Limb (tissue), 2 donors: ENCODE data around the gene ATP4B.

ENCODE experiments used
- DNase-seq, 2 donors: peaks; one replicate each; pipeline ENCODE4 v3.0.0-alpha.2; 2016; ENCODE audit errors: extremely low spot score in 2 of 2

The ATP4B gene

DNA sequence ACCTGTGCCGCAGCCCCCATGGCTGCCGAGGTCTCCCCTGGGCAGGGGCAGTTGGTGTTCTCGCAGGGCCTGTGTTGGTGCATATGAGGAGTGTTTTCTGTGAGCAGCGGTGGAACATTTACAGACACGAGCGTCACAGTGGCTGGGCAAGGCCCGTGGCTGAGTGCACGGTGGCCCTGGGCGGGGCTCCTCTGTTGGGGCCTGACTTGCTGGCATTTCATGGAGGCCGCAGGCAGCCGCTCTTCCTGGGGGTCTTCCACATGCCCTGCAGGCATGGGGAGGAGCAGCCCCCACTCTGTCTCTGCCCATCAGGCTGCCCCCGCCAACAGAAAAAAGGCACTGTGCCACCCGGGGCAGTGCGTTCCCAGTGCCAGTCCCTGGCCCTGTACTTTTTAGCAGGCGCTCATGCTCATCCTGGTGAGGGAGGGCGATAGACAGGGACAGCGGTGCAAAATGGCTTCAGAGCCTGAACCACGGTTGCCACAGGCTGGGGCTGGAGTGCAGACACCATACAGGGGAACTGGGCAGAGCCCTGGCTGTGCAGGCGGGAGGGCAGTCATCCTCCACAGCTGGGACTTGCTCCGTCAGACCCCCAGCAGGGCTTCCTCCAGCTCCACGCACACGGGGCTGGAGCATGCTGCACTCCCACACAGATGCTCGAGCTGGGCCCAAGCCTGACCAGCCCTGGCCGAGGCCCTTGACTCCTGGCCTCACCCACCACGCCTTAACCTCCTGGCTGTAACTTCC lies 49.9 kb downstream of the ATP4B start:
- no peak for DNase-seq

DNA sequence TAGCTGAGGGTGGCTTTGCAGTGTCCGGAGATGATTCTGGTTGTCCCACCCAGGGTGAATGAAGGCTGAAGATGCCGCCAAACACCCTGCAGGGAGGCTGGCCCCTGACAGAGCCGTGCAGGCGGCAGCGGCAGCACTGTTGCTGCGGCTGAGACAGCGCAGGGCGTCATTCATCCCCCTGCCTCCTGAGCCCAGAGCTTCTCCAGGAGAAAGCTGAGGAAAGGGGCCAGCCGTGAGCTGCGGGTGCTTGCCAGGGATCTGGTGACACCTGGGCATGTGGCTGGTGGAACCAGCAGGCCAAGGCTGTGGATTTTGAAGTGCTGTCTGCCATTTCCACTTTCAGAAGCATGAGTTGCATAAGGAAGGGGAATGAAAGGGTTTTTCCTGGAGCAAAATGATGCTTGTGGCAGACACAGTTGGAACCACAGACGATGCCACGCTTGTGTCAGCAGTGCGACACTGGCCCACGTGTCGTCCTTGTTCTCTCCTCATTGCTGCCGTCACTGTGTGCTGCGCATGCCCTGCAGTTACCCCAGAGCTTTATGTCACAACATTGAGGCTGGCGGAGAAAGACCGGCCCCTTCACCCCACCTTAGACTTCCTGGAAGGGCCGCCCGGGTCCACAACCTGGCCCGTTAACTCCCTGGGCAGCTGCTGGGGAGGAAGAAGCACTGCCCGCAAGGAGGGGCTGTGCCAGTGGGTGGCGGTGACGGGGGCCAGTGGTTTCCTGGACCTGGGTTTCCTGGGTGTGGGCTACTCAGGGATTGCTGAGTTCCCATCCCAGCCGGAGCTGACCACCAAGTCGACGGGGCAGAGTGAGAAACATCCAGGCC lies 50.7 kb downstream of the ATP4B start:
- no peak for DNase-seq

DNA sequence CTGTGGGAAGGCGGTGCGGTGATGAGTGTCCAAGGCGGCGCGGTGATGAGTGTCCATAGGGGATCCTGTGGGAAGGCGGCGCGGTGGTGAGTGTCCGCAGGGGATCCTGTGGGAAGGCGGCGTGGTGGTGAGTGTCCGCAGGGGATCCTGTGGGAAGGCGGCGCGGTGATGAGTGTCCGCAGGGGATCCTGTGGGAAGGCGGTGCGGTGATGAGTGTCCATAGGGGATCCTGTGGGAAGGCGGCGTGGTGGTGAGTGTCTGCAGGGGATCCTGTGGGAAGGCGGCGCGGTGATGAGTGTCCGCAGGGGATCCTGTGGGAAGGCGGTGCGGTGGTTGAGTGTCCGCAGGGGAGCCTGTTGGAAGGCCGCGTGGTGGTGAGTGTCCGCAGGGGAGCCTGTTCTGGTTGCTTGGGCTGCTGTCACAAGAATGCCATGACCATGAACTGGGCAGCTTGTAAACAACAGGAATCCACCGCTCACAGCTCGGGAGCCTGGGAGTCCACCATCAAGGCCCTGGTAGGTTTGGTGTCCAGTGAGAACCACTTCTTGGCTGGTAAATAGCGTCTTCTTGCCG lies 52.0 kb downstream of the ATP4B start:
- no peak for DNase-seq

- no peak for DNase-seq
These were observed 52.5 kb downstream of the ATP4B start for GRCh38 chr13:113605461-113605860.

GRCh38 chr13:113604186-113604585 lies 53.8 kb downstream of the ATP4B start:
- DNase-seq = no peak

DNA sequence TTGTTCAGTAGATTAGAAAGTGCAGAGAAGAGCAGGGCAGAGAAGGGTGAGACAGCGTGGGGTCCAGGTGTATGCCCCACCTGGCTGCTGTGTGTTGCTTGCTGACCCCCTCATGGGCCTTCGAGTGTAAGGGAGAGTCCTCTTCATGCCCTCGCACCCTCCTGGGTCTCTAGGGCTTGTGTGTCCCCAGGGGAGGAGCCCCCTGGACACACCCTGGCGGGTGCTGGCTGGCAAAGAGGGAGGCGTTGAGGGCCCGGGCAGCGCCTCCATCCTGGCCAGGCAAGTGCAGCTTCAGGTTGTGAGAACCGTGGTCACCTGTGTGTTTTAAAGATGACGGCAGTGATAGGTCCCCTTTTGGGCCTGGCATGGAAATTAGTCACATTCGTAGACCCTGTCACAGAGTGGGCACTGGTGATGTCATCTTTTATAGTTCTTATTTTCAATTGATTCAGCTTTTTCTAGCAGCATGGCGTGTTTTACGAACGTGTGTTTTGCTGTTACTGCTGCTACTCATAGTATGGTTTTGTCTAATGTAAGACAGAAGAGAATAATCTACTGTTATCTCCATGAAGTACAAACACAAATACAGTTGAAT lies 54.8 kb downstream of the ATP4B start:
- DNase-seq = no peak

GRCh38 chr13:113602291-113602988 lies 55.6 kb downstream of the ATP4B start:
- DNase-seq = no peak

DNA sequence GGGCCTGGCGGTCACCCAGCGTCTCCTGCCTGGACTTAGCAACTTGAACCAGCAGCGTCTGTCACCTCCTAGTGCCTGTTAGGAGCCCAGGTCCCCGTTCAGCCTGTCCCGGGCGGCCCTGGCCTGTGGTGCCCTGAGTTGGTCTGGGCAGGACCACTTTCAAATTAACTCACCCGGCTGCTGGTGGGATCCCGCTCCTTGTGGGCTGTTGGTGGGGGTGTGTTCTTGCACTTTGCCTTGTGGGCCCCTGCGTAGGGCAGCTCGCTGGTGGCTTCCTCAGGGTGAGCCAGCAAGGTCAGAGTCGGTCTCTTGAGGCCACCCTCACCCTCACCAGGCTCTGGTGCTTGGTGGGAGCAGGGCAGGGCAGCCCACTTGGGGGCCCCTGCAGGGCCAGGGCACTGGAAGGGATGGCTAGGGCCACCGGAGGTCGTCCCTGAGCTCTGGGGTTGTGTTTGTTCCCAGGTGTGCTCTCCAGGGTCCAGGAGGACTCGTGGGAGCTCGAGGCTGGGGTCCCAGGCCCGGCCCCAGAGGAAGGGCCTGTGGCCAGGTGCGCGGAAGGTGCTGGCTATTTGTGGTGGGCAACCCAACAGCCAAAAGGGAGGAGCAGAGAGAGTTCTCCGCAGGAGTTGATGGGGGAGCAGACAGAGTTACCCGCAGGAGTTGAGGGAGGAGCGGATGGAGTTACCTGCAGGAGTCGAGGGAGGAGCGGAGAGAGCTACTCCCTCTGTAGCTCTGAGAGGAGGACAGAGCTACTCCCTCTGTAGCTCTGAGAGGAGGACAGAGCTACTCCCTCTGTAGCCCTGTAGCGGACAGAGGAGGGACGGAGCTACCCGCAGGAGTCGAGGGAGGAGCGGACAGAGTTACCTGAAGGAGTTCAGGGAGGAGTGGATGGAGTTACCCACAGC lies 56.6 kb downstream of the ATP4B start:
- DNase-seq = no peak

- no peak for DNase-seq
These were observed 58.6 kb downstream of the ATP4B start for GRCh38 chr13:113599391-113599790.
